Measurements from ENCODE around the gene SPATC1L.

The SPATC1L gene

DNA sequence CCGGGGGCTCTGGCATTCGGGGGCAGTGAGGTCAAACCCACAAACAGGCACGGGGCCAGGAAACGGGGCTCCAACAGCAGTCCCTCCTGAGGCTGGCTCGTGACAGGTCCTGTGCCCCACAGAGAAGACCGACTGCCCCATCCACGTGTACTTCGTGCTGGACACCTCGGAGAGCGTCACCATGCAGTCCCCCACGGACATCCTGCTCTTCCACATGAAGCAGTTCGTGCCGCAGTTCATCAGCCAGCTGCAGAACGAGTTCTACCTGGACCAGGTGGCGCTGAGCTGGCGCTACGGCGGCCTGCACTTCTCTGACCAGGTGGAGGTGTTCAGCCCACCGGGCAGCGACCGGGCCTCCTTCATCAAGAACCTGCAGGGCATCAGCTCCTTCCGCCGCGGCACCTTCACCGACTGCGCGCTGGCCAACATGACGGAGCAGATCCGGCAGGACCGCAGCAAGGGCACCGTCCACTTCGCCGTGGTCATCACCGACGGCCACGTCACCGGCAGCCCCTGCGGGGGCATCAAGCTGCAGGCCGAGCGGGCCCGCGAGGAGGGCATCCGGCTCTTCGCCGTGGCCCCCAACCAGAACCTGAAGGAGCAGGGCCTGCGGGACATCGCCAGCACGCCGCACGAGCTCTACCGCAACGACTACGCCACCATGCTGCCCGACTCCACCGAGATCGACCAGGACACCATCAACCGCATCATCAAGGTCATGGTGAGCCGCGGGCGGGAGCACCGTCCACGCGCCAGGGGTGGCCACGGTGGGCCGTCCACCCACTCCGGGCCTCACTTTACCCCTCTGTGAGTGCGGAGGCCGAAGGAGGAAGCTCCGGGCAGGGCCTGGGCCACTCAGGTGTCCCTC, 72.2 kb downstream of the SPATC1L start:
- TF ChIP-seq, protein P1, sequence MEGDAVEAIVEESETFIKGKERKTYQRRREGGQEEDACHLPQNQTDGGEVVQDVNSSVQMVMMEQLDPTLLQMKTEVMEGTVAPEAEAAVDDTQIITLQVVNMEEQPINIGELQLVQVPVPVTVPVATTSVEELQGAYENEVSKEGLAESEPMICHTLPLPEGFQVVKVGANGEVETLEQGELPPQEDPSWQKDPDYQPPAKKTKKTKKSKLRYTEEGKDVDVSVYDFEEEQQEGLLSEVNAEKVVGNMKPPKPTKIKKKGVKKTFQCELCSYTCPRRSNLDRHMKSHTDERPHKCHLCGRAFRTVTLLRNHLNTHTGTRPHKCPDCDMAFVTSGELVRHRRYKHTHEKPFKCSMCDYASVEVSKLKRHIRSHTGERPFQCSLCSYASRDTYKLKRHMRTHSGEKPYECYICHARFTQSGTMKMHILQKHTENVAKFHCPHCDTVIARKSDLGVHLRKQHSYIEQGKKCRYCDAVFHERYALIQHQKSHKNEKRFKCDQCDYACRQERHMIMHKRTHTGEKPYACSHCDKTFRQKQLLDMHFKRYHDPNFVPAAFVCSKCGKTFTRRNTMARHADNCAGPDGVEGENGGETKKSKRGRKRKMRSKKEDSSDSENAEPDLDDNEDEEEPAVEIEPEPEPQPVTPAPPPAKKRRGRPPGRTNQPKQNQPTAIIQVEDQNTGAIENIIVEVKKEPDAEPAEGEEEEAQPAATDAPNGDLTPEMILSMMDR (IDR thresholded peaks at IDR 0.05; ENCODE audit: insufficient read depth, low read depth, low read length, missing control alignments): no peak
- H3K4me3 ChIP-seq (ENCODE audit: low read length): no peak overlapping the region
- DNase-seq (ENCODE audit: low read depth): no peak

DNA sequence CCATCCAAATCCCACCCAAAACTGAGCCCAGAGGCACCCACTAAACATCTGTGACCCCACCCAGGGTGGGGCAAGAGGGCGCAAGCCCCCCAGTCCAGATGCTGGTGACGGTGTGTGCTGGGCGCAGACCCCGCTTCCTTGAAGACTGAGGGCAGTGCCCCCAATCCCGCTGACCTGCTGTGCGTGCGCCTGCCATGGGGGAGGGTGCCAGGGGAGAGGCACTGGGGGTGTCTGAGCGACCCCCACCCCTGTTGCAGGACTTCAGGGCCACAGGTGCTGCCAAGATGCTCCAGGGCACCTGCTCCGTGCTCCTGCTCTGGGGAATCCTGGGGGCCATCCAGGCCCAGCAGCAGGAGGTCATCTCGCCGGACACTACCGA, 73.1 kb downstream of the SPATC1L start:
- no peak overlapping the region for H3K4me3 ChIP-seq (ENCODE audit: low read length)
- DNase-seq (ENCODE audit: low read depth): no peak
- TF ChIP-seq, protein P1 (IDR thresholded peaks at IDR 0.05; ENCODE audit: insufficient read depth, low read depth, low read length, missing control alignments): no peak

All from epithelial cell of esophagus (primary cell).